ENCODE measurements around the gene ANO10. TPM values are rescaled to one million over a fixed set of nuclear protein-coding genes. Genes with fewer than 3 reads are reported as not detected.

Gene ANO10
- total and polyA plus RNA-seq, 2 of the 8 experiments (the other 6 are each of a cell fraction or from before 2014, with no cell fraction given): 38.0 to 53.2 TPM

GRCh38 chr3:43373560-43373928, 248.3 kb downstream of the ANO10 start:
- no peak overlapping the region for H4K5ac ChIP-seq (ENCODE audit: insufficient read length, low read depth, low read length)
- H3K79me2 ChIP-seq (ENCODE audit: control insufficient read depth in 1 of 2, insufficient read depth in 2 of 2, low read length in 2 of 2): no peaks in the 10 kb centered on the region
- H3K14ac ChIP-seq (ENCODE audit: insufficient read length): no peak overlapping the region
- H3K56ac ChIP-seq (replicated peaks; ENCODE audit: insufficient read length, low read depth, low read length): no peak overlapping the region
- 0 out of 2 replicates have a peak overlapping the region, but pooled peaks have one; percentile 21 for H2BK20ac ChIP-seq (ENCODE audit: low read length)
- H4K20me1 ChIP-seq (replicated peaks in 1 of 2; ENCODE audit: control insufficient read depth in 1 of 2, insufficient read depth in 2 of 2, low read length in 2 of 2): peaks cover 0 to 2% of the 10 kb centered on the region in 2 experiments
- peak overlapping the region; percentile 19 for H4K91ac ChIP-seq (replicated peaks; ENCODE audit: insufficient read length, low read length)
- no peak overlapping the region for H2BK120ac ChIP-seq (replicated peaks; ENCODE audit: low read depth, low read length)
- H2BK15ac ChIP-seq (ENCODE audit: low read length): peak overlapping the region; percentile 3; the same call in 1 of the 2 replicates
- H2AK5ac ChIP-seq (ENCODE audit: low read depth, low read length): no peak overlapping the region
- no peak overlapping the region for H3K23ac ChIP-seq (ENCODE audit: insufficient read length)
- H3K9me3 ChIP-seq (ENCODE audit: insufficient read depth in 2 of 2, low read depth in 1 of 2, low read length in 1 of 2): no peaks in the 10 kb centered on the region
- peak overlapping the region in 1 of 2 experiments; percentile 30; a peak in 1 of 4 replicates for H3K4me2 ChIP-seq (ENCODE audit: insufficient read depth in 1 of 2, low read depth in 2 of 2, low read length in 2 of 2)
- H2BK12ac ChIP-seq (ENCODE audit: low read depth, low read length): peak overlapping the region; percentile 90; the same call in 1 of the 2 replicates
- TF ChIP-seq CHD1 (IDR thresholded peaks at IDR 0.05; ENCODE audit: low read depth, low read length) (no peak), TAF1 (IDR thresholded peaks at IDR 0.05; ENCODE audit: low read depth, low read length) (no peak), TEAD4 (IDR thresholded peaks at IDR 0.05; ENCODE audit: low read depth, low read length) (no peak), CEBPB (IDR thresholded peaks at IDR 0.05; ENCODE audit: low read depth, low read length) (no peak), EGR1 (IDR thresholded peaks at IDR 0.05; ENCODE audit: borderline replicate concordance, low read depth, low read length) (no peak)
- DNase-seq (ENCODE audit: low read depth in 1 of 2, low spot score in 2 of 2) (no peak), FAIRE-seq (no peak)
- H2BK5ac ChIP-seq (ENCODE audit: low read depth, low read length): peak overlapping the region; percentile 56; the same call in 1 of the 2 replicates
- peaks cover 3 to 17% (median 8%) of the 10 kb centered on the region in 4 experiments for H3K4me1 ChIP-seq (replicated peaks in 1 of 4; ENCODE audit: control insufficient read depth in 3 of 4, insufficient read depth in 4 of 4, low read length in 3 of 4)
- H2AFZ ChIP-seq (ENCODE audit: low read length): no peak overlapping the region
- ChIA-PET POLR2A (ENCODE audit: partially characterized antibody) (interaction anchor here (0.9 to 1.1 kb wide), 2 partner anchors 12 to 13 kb away, joined by 3 to 4 read pairs; no protein-coding TSS in a partner anchor), CTCF (ENCODE audit: partially characterized antibody) (interaction anchor here (1.0 to 1.5 kb wide), 3 partner anchors 14 to 150 kb away, joined by 3 to 7 read pairs (median 3); no protein-coding TSS in a partner anchor)
- WGBS, 2 experiments (ENCODE audit: extremely low coverage in 1 of 2, insufficient coverage in 1 of 2, insufficient read length in 1 of 2, insufficient replicate concordance in 2 of 2, low coverage in 1 of 2, low lambda C conversion rate in 2 of 2, missing lambda C conversion rate in 1 of 2): 78% methylated on average over 3 of the region's 3 CpGs; no CpG with 5 or more reads in 1 of the 2 experiments
- H3K18ac ChIP-seq (ENCODE audit: extremely low read depth, low read length): peak overlapping the region; percentile 13; the same call in 1 of the 2 replicates
- H4K8ac ChIP-seq (ENCODE audit: extremely low read depth, insufficient read depth, low read length): peak overlapping the region; percentile 41; the same call in 1 of the 2 replicates
- no peak overlapping the region for H3K4me3 ChIP-seq (ENCODE audit: extremely low read depth in 1 of 4, insufficient read depth in 2 of 4, low read depth in 3 of 4, low read length in 4 of 4)
- H3K23me2 ChIP-seq (ENCODE audit: low read depth, low read length): no peaks in the 10 kb centered on the region
- H3K27ac ChIP-seq (ENCODE audit: low read depth, low read length): no peak overlapping the region
- H3K4ac ChIP-seq (replicated peaks; ENCODE audit: insufficient read length, low read depth, low read length): peak overlapping the region; percentile 72
- H3K27me3 ChIP-seq (replicated peaks in 1 of 4; ENCODE audit: control insufficient read depth in 3 of 4, extremely low read depth in 1 of 4, insufficient read depth in 3 of 4, low read length in 3 of 4): no peaks in the 10 kb centered on the region
- H3K9ac ChIP-seq (replicated peaks in 1 of 4; ENCODE audit: extremely low read depth in 1 of 4, low read depth in 3 of 4, low read length in 3 of 4): no peak overlapping the region
- no peaks in the 10 kb centered on the region for H3K36me3 ChIP-seq (ENCODE audit: control insufficient read depth in 2 of 4, insufficient read depth in 4 of 4, low read length in 3 of 4)
- no peaks in the 10 kb centered on the region; the same call in 1 of the 2 replicates for H3K79me1 ChIP-seq (ENCODE audit: low read depth, low read length)

Data from H1 (cell line).